Measurements from ENCODE around the gene MZT2A.
"Not testable (repeated sequence)": the region's sequence is repeated elsewhere in the genome, so short reads cannot be mapped to it uniquely, and the experiment has no call there.

DNA sequence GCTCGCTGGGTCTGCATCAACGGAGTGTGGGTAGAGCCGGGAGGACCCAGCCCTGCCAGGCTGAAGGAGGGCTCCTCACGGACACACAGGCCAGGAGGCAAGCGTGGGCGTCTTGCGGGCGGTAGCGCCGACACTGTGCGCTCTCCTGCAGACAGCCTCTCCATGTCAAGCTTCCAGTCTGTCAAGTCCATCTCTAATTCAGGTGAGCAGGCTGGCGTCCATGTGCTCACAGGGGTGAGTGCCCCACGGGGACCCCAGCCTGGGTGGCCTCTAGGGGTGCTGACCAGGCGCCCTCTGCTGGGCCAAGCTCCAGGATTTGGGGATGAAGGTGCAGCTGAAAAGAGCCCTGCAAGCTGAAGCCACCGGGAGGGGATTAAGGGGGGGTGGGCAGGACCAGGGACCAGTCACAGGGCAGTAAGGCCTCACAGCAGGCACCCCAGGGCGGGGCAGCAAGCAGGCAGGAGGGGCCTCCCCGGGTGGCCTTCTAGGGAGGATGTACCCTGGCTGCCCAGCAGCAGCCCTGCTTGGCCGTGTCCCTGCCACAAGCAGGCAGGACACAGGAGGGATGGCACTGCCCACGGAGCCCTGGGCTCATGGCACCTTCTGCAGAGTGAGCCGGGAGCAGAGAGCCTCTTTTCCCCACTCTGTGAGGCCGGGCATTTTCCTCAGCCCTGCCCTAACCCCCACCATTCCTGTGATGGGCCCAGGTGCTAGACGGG is 38.6 kb upstream of the MZT2A start:
- not testable (repeated sequence) for TF ChIP-seq CTCF, POLR2AphosphoS5 (IDR thresholded peaks at IDR 0.05)

All from gastroesophageal sphincter (tissue), 3 donors.